WI38 (cell line): Measurements from ENCODE around the gene CCNF.
"Not testable (repeated sequence)": the region's sequence is repeated elsewhere in the genome, so short reads cannot be mapped to it uniquely, and the experiment has no call there.

Experiments used
- H3K4me3 ChIP-seq: 2 replicates; pipeline ENCODE4 v1.5.1; 2011; ENCODE audit warnings: low read depth, mild to moderate bottlenecking, control low read depth, low read length
- TF ChIP-seq, protein P1 (sequence below): IDR thresholded peaks from 2 replicates; pipeline ENCODE4 v1.5.1; 2012; ENCODE audit warnings: low read depth, mild to moderate bottlenecking, control low read depth, low read length

The CCNF gene

DNA sequence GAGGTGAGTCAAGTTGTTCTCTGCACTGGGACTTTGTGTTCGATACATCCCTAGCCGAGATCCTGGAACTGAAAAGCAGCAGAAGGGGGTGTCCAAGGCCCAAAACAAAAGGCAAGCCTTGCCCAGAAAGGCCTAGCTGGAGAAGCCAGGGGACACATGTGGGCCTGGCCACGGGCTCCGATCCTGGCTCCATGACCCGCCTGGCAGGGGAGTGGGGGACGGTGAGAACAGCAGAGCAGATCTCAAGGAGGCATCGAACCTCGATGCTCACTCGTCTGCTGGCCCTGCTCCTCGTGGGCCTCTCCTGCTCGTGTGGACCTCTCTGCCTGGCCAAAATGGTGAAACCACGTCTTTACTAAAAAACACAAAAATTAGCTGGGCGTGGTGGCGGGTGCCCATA is 8.9 kb downstream of the CCNF start:
- H3K4me3 ChIP-seq: no peak overlapping the region

DNA sequence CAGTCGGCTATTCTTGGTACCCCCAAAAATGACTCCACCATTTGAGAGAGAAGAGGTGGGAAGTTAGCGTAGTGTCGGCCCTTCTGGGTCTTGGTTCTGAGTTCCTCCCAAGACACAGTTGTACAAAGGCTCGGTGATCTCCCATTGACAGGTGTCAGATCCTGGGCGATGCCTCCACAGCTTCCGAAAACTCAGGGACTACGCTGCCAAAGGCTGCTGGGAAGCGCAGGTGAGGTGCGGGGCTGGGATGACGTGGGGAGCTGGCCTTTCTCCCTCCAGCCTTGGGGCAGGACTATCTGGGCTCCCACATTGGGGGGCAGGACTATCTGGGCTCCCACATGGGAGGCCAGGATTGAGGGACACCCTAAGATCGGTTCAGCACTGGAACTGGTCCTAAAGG is 10.4 kb downstream of the CCNF start:
- no peak overlapping the region for H3K4me3 ChIP-seq
- TF ChIP-seq, protein P1, sequence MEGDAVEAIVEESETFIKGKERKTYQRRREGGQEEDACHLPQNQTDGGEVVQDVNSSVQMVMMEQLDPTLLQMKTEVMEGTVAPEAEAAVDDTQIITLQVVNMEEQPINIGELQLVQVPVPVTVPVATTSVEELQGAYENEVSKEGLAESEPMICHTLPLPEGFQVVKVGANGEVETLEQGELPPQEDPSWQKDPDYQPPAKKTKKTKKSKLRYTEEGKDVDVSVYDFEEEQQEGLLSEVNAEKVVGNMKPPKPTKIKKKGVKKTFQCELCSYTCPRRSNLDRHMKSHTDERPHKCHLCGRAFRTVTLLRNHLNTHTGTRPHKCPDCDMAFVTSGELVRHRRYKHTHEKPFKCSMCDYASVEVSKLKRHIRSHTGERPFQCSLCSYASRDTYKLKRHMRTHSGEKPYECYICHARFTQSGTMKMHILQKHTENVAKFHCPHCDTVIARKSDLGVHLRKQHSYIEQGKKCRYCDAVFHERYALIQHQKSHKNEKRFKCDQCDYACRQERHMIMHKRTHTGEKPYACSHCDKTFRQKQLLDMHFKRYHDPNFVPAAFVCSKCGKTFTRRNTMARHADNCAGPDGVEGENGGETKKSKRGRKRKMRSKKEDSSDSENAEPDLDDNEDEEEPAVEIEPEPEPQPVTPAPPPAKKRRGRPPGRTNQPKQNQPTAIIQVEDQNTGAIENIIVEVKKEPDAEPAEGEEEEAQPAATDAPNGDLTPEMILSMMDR: no peak

More for the DNA sequence above, 8.9 kb downstream of the CCNF start:
- TF ChIP-seq, protein P1: no peak

DNA sequence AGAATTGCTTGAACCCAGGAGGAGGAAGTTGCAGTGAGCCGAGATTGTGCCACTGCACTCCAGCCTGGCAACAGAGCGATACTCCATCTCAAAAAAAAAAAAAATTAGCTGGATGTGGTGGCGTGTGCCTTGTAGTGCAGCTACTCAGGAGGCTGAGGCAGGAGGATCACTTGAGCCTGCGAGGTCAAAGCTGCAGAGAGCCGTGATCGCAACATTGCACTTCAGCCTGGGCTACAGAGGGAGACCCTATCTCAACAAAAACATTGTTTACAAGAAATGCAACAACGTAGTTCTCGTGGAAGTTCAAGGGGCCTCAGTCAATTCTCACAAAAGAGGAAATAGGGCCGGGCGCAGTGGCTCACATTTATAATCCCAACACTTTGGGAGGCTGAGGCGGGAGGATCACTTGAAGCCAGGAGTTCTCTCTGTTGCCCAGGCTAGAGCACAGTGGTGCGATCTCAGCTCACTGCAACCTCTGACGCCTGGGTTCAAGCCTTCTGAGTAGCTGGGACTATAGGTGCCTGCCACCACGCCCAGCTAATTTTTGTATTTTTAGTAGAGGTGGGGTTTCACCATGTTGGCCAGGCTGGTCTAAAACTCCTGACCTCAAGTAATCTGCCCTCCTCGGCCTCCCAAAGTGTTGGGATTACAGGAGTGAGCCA is 12.0 kb downstream of the CCNF start:
- H3K4me3 ChIP-seq: not testable (repeated sequence)

DNA sequence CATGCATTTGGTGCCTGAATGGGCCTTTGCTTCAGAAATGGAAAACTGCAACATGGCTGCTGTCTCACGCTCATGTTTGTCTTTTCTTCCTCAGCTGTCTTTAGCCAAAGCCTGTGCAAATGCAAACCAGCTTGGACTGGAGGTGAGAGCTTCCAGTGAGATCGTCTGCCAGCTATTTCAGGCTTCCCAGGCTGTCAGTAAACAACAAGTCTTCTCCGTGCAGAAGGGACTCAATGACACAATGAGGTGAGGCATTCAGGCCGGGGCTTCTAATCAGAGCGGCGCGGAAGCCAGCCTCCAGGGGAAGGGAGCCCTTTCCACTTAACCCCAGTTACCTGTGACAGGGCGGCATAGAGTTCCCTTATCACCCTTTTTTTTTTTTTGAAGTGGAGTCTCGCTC is 14.3 kb downstream of the CCNF start:
- no peak overlapping the region for H3K4me3 ChIP-seq
- TF ChIP-seq, protein P1: no peak

DNA sequence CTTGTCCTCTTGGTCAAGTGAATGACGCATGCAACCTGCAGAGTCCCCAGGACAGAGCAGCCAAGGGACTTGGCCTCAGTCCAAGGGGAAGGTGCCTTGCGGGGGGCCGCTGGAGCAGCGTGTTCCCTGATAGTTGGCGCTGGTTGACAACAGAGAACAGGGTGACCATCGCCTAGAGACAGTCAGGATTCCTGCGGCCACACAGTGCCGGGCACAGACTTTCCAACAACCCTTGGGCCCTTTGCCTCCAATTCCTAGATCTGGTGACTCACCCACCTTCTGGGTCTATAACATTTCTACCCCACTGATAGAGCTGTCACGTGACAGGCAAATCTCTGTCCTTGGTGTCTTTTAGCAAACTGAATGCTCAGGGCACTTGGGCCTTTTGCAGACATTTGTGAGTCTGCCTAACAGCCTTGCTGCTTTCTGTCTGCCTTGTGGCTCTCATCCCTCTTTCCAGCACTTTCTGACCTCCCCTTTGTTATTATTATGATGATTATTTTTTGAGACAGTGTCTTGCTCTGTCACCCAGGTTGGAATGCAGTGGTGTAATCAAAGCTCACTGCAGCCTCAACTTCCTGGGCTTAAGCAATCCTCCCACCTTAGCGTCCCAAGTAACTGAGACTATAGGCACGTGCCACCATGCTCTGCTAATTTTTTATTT is 18.8 kb downstream of the CCNF start:
- TF ChIP-seq, protein P1: no peak
- no peak overlapping the region for H3K4me3 ChIP-seq

DNA sequence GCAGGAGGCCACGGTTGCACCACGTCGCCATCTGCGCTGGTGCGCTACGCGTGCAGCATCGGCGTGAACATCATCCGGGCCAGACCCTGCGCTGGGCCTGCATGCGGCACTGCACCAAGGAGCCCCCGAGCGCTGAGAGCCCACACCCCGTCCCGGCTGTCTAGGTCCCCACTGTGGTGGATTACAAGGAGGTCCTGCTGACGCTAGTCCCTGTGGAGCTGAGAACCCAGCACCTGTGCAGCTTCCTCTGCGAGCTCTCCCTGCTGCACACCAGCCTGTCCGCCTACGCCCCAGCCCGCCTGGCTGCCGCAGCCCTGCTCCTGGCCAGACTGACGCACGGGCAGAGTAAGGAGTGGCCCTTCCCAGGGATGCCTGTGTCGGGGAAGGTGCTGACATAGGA is 19.9 kb downstream of the CCNF start:
- H3K4me3 ChIP-seq: no peak overlapping the region
- TF ChIP-seq, protein P1: no peak

DNA sequence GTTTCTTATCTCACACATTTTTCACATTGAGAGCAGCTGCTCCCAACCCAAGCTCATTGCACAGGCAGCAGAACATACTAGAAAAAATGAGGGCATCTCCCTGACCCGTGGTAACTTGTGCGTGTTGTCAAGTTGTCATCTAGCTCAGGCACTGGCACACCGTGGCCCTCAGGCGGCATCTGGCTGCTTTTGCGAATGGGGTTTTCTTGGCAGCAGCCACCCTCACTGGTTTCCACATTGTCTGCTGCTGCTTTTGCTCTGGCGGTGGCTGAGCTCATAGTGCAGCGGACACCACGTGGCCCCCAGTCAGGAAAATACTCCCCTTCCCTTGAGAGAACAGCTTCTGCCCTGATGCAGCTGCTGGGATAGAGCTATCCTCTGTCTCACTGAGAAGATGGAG is 21.3 kb downstream of the CCNF start:
- TF ChIP-seq, protein P1: no peak
- no peak overlapping the region for H3K4me3 ChIP-seq

DNA sequence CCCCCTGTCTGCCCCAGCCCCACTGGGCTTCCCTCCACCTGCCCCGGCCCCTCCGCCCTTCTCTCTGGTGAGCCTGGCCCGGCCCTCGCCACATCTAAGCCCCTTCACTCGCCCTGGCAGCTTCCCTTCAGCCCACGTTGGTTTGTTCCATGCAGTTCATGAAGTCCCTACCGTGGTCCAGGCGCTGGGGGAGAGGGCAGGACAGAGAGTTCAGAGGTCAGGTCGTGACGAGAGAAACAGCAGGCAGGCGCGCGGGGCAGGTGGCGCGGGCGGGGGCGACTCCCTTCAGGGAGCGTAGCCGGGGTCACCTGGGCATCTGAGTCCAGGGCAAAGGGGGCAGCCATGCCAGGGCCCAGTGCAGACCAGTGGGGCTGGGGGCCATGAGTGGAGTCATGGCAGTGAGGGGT is 21.7 kb downstream of the CCNF start:
- TF ChIP-seq, protein P1: no peak
- H3K4me3 ChIP-seq: no peak overlapping the region
